Upper lobe of left lung (tissue), 4 donors: ENCODE results near the gene PTPRS.

Experiments
- CTCF ChIP-seq, 6 experiments: fragments of 450-650 bp in 4 of 6; fragments of 200-600 bp in 2 of 6; sonication (generic) in 2 of 6; IDR thresholded peaks; one replicate each; pipeline ENCODE4 v1.5.1; 2016 to 2019; ENCODE audit warnings: antibody characterized with exemption in 6 of 6
- EP300 ChIP-seq, 4 donors: sonication (generic); formaldehyde crosslinking; IDR thresholded peaks; one replicate each; pipeline ENCODE4 v1.5.1; 2017; ENCODE audit warnings: antibody characterized with exemption in 4 of 4, control low read depth in 2 of 4

DNA sequence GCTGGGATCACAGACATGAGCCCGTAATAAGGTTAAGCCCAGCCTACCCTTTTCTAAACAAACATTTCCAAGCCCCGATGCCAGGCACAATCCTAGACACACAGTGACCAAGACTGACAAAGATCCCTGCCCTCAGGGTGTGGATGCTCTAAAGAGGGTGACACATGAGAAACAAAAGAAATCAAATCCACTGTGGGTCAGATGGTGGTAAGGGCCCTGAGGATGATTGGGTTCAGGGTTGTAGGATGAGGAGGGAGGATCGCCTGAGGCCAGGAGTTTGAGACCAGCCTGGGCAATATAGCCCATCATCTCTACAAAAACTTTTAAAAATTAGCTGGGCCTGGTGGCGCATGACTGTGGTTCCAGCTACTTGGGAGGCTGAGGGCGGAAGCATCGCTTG is 44.6 kb downstream of the PTPRS start:
- TF ChIP-seq CTCF (IDR thresholded peaks at IDR 0.05) (no peak), EP300 (IDR thresholded peaks at IDR 0.05) (no peak)
